HepG2 (cell line): Measurements from ENCODE around the gene DUSP22. TPM values are rescaled to one million over a fixed set of nuclear protein-coding genes. Genes with fewer than 3 reads are reported as not detected.

Experiments used
- ARNT2 ChIP-seq: sonication (generic); formaldehyde crosslinking; IDR thresholded peaks from 2 replicates; pipeline ENCODE4 v1.8.0; 2022; ENCODE audit warnings: mild to moderate bottlenecking, low read depth, missing genetic modification reagents, moderate library complexity
- GZF1 ChIP-seq: sonication (generic); formaldehyde crosslinking; IDR thresholded peaks from 2 replicates; pipeline ENCODE4 v1.5.1; 2020; ENCODE audit warnings: mild to moderate bottlenecking, missing genetic modification reagents
- HCFC1 ChIP-seq: fragments of 150-350 bp; IDR thresholded peaks from 2 replicates; pipeline ENCODE4 v1.6.1; 2014; ENCODE audit warnings: low read depth, low read length
- HNRNPH1 ChIP-seq: fragments of 200-400 bp; formaldehyde crosslinking; optimal IDR thresholded peaks from 2 replicates; pipeline ENCODE3; 2017; ENCODE audit warnings: mild to moderate bottlenecking, low read depth, low read length
- IRF2 ChIP-seq: IDR thresholded peaks from 2 replicates; pipeline ENCODE4 v1.6.1; 2018; ENCODE audit warnings: missing genetic modification reagents, missing compliant biosample characterization
- MATR3 ChIP-seq: sonication (generic); formaldehyde crosslinking; IDR thresholded peaks from 2 replicates; pipeline ENCODE4 v1.4.0; 2020; ENCODE audit warnings: missing genetic modification reagents
- PAWR ChIP-seq: sonication (generic); formaldehyde crosslinking; IDR thresholded peaks from 2 replicates; pipeline ENCODE4 v1.4.0; 2020; ENCODE audit warnings: missing genetic modification reagents, mild to moderate bottlenecking, borderline replicate concordance
- TAF1 ChIP-seq: sonication (generic); formaldehyde crosslinking; IDR thresholded peaks from 2 replicates; pipeline ENCODE4 v1.4.0; 2020; ENCODE audit warnings: missing genetic modification reagents
- TRAFD1 ChIP-seq: sonication (generic); formaldehyde crosslinking; IDR thresholded peaks from 2 replicates; pipeline ENCODE4 v1.5.1; 2020; ENCODE audit warnings: missing genetic modification reagents, mild to moderate bottlenecking, borderline replicate concordance
- ZFP36 ChIP-seq: fragments of 150-350 bp; IDR thresholded peaks from 2 replicates; pipeline ENCODE4 v1.6.1; 2018; ENCODE audit warnings: borderline replicate concordance, low read length, low read depth; ENCODE audit not compliant: partially characterized antibody
- ZMYM4 ChIP-seq: sonication (generic); formaldehyde crosslinking; IDR thresholded peaks from 2 replicates; pipeline ENCODE4 v1.8.1; 2023; ENCODE audit warnings: mild to moderate bottlenecking, missing genetic modification reagents
- ZNF24 ChIP-seq: fragments of 450-650 bp; IDR thresholded peaks from 2 replicates; pipeline ENCODE4 v1.6.1; 2017; ENCODE audit warnings: antibody characterized with exemption, mild to moderate bottlenecking
- ZNF383 ChIP-seq: sonication (generic); formaldehyde crosslinking; IDR thresholded peaks from 2 replicates; pipeline ENCODE4 v1.4.0; 2020; ENCODE audit warnings: missing genetic modification reagents, mild to moderate bottlenecking, borderline replicate concordance
- ZNF432 ChIP-seq: sonication (generic); formaldehyde crosslinking; IDR thresholded peaks from 2 replicates; pipeline ENCODE4 v1.5.0; 2020; ENCODE audit warnings: missing genetic modification reagents, mild to moderate bottlenecking, borderline replicate concordance
- ZNF607 ChIP-seq: sonication (generic); formaldehyde crosslinking; IDR thresholded peaks from 2 replicates; pipeline ENCODE4 v1.5.1; 2020; ENCODE audit warnings: missing genetic modification reagents, mild to moderate bottlenecking, borderline replicate concordance
- ZNF782 ChIP-seq: sonication (generic); formaldehyde crosslinking; IDR thresholded peaks from 2 replicates; pipeline ENCODE4 v1.4.0; 2020; ENCODE audit warnings: missing genetic modification reagents, mild to moderate bottlenecking, borderline replicate concordance
- ZSCAN25 ChIP-seq: sonication (generic); formaldehyde crosslinking; IDR thresholded peaks from 2 replicates; pipeline ENCODE4 v1.8.0; 2022; ENCODE audit warnings: mild to moderate bottlenecking, missing genetic modification reagents
- polyA plus RNA-seq, 8 experiments: library from polyadenylated mRNA; depleted of rRNA in 3 of 8; stranded (reverse) in 7 of 8; unstranded in 1 of 8; fragments of >200 nt; fragmentation: Illumina TruSeq in 4 of 8; extraction: Trizol in 4 of 8; gene quantifications; 2 replicates each; pipeline versions ENCODE4 v1.2.1 to v1.2.3, GENCODE V29; 2011 to 2016; ENCODE audit warnings: low read depth in 4 of 8, missing spikeins in 1 of 8, mixed read lengths in 1 of 8; ENCODE audit not compliant: insufficient read depth in 1 of 8
- total RNA-seq, 5 experiments: library from RNA; depleted of rRNA; stranded (reverse); fragments of >200 nt; fragmentation: Illumina TruSeq; extraction: Trizol; gene quantifications; 2 replicates each; pipeline ENCODE4 v1.2.3, GENCODE V29; 2016; ENCODE audit warnings: low read depth in 1 of 5
- TF ChIP-seq, protein P1 (sequence below): IDR thresholded peaks from 2 replicates; pipeline ENCODE4 v1.6.1; 2018; ENCODE audit warnings: missing genetic modification reagents
- TF ChIP-seq, protein P2 (sequence below): IDR thresholded peaks from 2 replicates; pipeline ENCODE4 v1.6.1; 2012; ENCODE audit warnings: low read depth, low read length, improper control_type of control experiment
- TF ChIP-seq, protein P3 (sequence below): sonication (generic); formaldehyde crosslinking; IDR thresholded peaks from 2 replicates; pipeline ENCODE4 v1.8.1; 2023; ENCODE audit warnings: missing genetic modification reagents, inconsistent platforms, borderline replicate concordance

DUSP22 gene
- total and polyA plus RNA-seq, 2 of the 13 experiments (the other 11 are each of a cell fraction or from before 2014, with no cell fraction given): 20.2 to 32.8 TPM

DNA sequence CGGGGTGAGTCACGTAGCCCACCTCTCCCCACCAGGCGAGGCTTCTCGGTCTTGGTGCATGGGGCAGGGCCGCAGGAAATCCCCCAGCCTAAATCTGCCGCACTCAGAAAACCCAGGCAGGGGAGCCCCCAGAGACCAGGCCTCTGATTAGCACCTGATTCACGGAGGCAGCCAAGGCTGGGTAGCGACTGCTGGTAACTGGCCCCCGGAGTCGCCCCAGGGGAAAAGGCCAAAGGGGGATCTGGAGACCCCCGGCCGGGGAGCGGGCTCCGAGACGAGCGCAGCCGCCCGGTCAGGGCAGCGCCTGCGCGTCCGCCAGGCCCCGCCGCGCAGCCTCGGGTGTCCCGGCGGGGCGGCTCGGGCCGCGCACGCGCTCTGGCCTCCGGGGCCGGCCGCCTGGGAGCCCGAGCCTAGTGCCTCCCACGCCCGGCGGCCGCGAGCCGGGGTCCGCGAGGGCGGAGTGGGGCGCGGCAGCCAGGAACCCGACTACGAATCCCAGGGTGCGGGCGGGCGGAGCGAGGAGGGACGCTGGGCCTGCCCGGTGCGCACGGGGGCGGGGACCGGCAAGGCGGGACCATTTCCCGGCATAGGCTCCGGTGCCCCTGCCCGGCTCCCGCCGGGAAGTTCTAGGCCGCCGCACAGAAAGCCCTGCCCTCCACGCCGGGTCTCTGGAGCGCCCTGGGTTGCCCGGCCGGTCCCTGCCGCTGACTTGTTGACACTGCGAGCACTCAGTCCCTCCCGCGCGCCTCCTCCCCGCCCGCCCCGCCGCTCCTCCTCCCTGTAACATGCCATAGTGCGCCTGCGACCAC, at the start of gene DUSP22 (continued):
- TF ChIP-seq, protein P1, sequence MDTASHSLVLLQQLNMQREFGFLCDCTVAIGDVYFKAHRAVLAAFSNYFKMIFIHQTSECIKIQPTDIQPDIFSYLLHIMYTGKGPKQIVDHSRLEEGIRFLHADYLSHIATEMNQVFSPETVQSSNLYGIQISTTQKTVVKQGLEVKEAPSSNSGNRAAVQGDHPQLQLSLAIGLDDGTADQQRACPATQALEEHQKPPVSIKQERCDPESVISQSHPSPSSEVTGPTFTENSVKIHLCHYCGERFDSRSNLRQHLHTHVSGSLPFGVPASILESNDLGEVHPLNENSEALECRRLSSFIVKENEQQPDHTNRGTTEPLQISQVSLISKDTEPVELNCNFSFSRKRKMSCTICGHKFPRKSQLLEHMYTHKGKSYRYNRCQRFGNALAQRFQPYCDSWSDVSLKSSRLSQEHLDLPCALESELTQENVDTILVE: peak; percentile 25; the same call in 1 of the 2 replicates
- no peak for TF ChIP-seq ZSCAN25
- no peak for TF ChIP-seq ZNF432
- peak; percentile 34; the same call in 1 of the 2 replicates for TF ChIP-seq IRF2
- no peak for TF ChIP-seq MATR3
- peak; percentile 62 for TF ChIP-seq TAF1
- no peak for TF ChIP-seq ZNF383 (CRISPR knock-in tag)
- TF ChIP-seq PAWR (CRISPR knock-in tag): no peak
- no peak for TF ChIP-seq HNRNPH1
- TF ChIP-seq ZMYM4 (CRISPR knock-in tag): no peak
- TF ChIP-seq TRAFD1: no peak
- TF ChIP-seq, protein P2, sequence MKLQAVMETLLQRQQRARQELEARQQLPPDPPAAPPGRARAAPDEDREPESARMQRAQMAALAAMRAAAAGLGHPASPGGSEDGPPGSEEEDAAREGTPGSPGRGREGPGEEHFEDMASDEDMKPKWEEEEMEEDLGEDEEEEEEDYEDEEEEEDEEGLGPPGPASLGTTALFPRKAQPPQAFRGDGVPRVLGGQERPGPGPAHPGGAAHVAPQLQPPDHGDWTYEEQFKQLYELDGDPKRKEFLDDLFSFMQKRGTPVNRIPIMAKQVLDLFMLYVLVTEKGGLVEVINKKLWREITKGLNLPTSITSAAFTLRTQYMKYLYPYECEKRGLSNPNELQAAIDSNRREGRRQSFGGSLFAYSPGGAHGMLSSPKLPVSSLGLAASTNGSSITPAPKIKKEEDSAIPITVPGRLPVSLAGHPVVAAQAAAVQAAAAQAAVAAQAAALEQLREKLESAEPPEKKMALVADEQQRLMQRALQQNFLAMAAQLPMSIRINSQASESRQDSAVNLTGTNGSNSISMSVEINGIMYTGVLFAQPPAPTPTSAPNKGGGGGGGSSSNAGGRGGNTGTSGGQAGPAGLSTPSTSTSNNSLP: no peak
- peak; percentile 88; the same call in 1 of the 2 replicates for TF ChIP-seq ZNF607 (CRISPR knock-in tag)
- 0 out of 2 replicates have a peak, but pooled peaks have one; percentile 15 for TF ChIP-seq ZNF782 (CRISPR knock-in tag)
- 0 out of 2 replicates have a peak, but pooled peaks have one; percentile 17 for TF ChIP-seq ZNF24
- peak; percentile 95 for TF ChIP-seq ARNT2 (CRISPR knock-in tag)
- TF ChIP-seq ZFP36: no peak
- no peak for TF ChIP-seq HCFC1
- TF ChIP-seq, protein P3, sequence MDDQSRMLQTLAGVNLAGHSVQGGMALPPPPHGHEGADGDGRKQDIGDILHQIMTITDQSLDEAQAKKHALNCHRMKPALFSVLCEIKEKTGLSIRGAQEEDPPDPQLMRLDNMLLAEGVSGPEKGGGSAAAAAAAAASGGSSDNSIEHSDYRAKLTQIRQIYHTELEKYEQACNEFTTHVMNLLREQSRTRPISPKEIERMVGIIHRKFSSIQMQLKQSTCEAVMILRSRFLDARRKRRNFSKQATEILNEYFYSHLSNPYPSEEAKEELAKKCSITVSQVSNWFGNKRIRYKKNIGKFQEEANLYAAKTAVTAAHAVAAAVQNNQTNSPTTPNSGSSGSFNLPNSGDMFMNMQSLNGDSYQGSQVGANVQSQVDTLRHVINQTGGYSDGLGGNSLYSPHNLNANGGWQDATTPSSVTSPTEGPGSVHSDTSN (CRISPR knock-in tag): no peak
- no peak for TF ChIP-seq GZF1 (CRISPR knock-in tag)
